Gastrocnemius medialis (tissue), 4 donors: Measurements from ENCODE around the gene ATAD1. TPM values are rescaled to one million over a fixed set of nuclear protein-coding genes. Genes with fewer than 3 reads are reported as not detected.
"Not testable (repeated sequence)": the region's sequence is repeated elsewhere in the genome, so short reads cannot be mapped to it uniquely, and the experiment has no call there.

Experiments used
- ATAC-seq, 2 donors: fragments of 150-250 bp; one replicate each; pipeline ENCODE4 v1.9.1; 2016
- DNase-seq, 2 donors: peaks; one replicate each; pipeline ENCODE4 v3.0.0-alpha.2; 2019
- H3K27ac ChIP-seq, 4 donors: fragments of 200-600 bp; sonication (generic); 1 replicate in 1 of 4; 2 replicates in 3 of 4; pipeline ENCODE4 v1.5.1; 2016 to 2018; ENCODE audit warnings: mild to moderate bottlenecking in 2 of 4, moderate library complexity in 1 of 4
- H3K27me3 ChIP-seq, 3 donors: fragments of 200-600 bp; sonication (generic) in 2 of 3; 1 replicate in 1 of 3; 2 replicates in 2 of 3; pipeline versions ENCODE4 v1.5.1 to v1.6.0; 2016 to 2019; ENCODE audit warnings: mild to moderate bottlenecking in 1 of 3, moderate library complexity in 1 of 3
- H3K36me3 ChIP-seq, 2 donors: fragments of 200-600 bp; sonication (generic) in 1 of 2; one replicate each; pipeline ENCODE4 v1.5.1; 2017 to 2018
- H3K4me1 ChIP-seq, 2 donors: fragments of 200-600 bp; sonication (generic) in 1 of 2; one replicate each; pipeline ENCODE4 v1.5.1; 2016 to 2017; ENCODE audit warnings: mild to moderate bottlenecking in 2 of 2
- H3K4me3 ChIP-seq, 4 donors: fragments of 200-600 bp; sonication (generic) in 3 of 4; 1 replicate in 1 of 4; 2 replicates in 3 of 4; pipeline ENCODE4 v1.5.1; 2016 to 2019; ENCODE audit warnings: mild to moderate bottlenecking in 2 of 4
- H3K9me3 ChIP-seq, 3 donors: fragments of 200-600 bp; sonication (generic) in 2 of 3; 1 replicate in 1 of 3; 2 replicates in 2 of 3; pipeline ENCODE4 v1.5.1; 2016 to 2019
- CTCF ChIP-seq, 5 experiments: fragments of 450-650 bp in 3 of 5; fragments of 200-600 bp in 2 of 5; sonication (generic) in 2 of 5; IDR thresholded peaks in 4 of 5; conservative IDR thresholded peaks in 1 of 5; 1 replicate in 4 of 5; 2 replicates in 1 of 5; pipeline ENCODE4 v1.5.1; 2016 to 2019; ENCODE audit warnings: antibody characterized with exemption in 5 of 5, mild to moderate bottlenecking in 3 of 5, moderate library complexity in 3 of 5
- POLR2A ChIP-seq, 2 donors: fragments of 450-650 bp; IDR thresholded peaks; one replicate each; pipeline ENCODE4 v1.6.1; 2017; ENCODE audit warnings: antibody characterized with exemption in 2 of 2, mild to moderate bottlenecking in 2 of 2, moderate library complexity in 2 of 2
- in situ Hi-C, 4 donors: fragments of 200-750 bp; cut with MboI; loops; one replicate each; pipeline versions ENCODE4 v1.15.0 to v1.8.0; 2017; ENCODE audit warnings: low sequenced_read_pairs in 4 of 4
- intact Hi-C: fragments of 100-400 bp; cut with DNase I; formaldehyde crosslinking; loops from one replicate; pipeline ENCODE4 v1.15.1; 2023; ENCODE audit warnings: low total_unique reads
- total RNA-seq, 4 donors: library from RNA; depleted of rRNA; stranded (reverse); fragments of >200 nt; gene quantifications; one replicate each; pipeline versions ENCODE4 v1.1.0 to v1.2.3, GENCODE V29; 2016

Gene ATAD1
- total RNA-seq, 4 donors from 2014 or later, result 32.0 to 65.4 (median 51.0) TPM

DNA sequence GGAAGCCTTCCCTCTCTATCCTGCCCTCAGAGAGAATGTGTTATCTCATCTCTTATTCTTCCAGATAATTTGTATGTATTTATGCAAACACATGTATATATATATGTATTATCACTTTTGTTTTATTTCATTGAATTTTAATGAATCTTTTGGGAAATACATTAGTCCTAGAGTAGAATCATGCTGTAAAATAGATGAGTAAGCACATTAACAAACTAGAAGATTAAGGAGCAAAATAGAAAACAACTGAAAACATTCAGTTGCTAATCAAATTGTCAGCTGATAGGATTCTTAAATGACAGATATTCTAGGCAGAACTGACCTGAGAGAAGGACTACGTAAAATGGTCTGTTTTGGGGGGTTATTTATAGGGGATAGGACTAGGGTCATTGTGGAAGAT, 34.1 kb upstream of the ATAD1 start:
- H3K27ac ChIP-seq, result no peak overlapping the region
- H3K9me3 ChIP-seq, result no peaks in the 10 kb centered on the region
- in situ Hi-C loops, result loop anchor here (5.0 to 25.0 kb wide), 7 partner anchors 260 to 703 kb away; no protein-coding TSS in a partner anchor
- intact Hi-C loops, result no loop called here
- no peak overlapping the region for H3K4me3 ChIP-seq
- TF ChIP-seq POLR2A (IDR thresholded peaks at IDR 0.05), result no peak
- TF ChIP-seq CTCF (IDR thresholded peaks at IDR 0.05 in 4 of 5, conservative IDR thresholded peaks at IDR 0.05 in 1 of 5), result no peak
- no peaks in the 10 kb centered on the region for H3K27me3 ChIP-seq
- ATAC-seq (no peak), DNase-seq (no peak)
- H3K4me1 ChIP-seq, result peaks cover 0 to 3% of the 10 kb centered on the region in 2 donors
- no peaks in the 10 kb centered on the region for H3K36me3 ChIP-seq

GRCh38 chr10:87850742-87851205, 32.7 kb upstream of the ATAD1 start:
- H3K36me3 ChIP-seq, result no peaks in the 10 kb centered on the region
- peak; percentile 49 to 84 (median 66) for TF ChIP-seq CTCF (IDR thresholded peaks at IDR 0.05 in 4 of 5, conservative IDR thresholded peaks at IDR 0.05 in 1 of 5)
- no peak for TF ChIP-seq POLR2A (IDR thresholded peaks at IDR 0.05)
- DNase-seq (peak; percentile 60 to 67), ATAC-seq (peak; percentile 98 to 100)
- H3K9me3 ChIP-seq, result no peaks in the 10 kb centered on the region
- H3K4me3 ChIP-seq, result no peak overlapping the region
- intact Hi-C loops (loop anchor here (1.0 kb wide), 1 partner anchor 703 kb away; no protein-coding TSS in a partner anchor), in situ Hi-C loops (loop anchor here (5.0 to 25.0 kb wide), 7 partner anchors 262 to 704 kb away; no protein-coding TSS in a partner anchor)
- peak overlapping the region in 2 of 4 donors; percentile 27 for H3K27ac ChIP-seq
- H3K27me3 ChIP-seq, result no peaks in the 10 kb centered on the region
- H3K4me1 ChIP-seq, result peaks cover 0 to 3% of the 10 kb centered on the region in 2 donors

GRCh38 chr10:87849001-87849400, 31.0 kb upstream of the ATAD1 start:
- in situ Hi-C loops (loop anchor here in 1 of 4 donors (25.0 kb wide), 1 partner anchor 713 kb away; no protein-coding TSS in a partner anchor), intact Hi-C loops (no loop called here)
- Histone ChIP-seq H3K4me3 (no peak overlapping the region), H3K27ac (no peak overlapping the region), H3K36me3 (no peaks in the 10 kb centered on the region), H3K27me3 (no peaks in the 10 kb centered on the region), H3K9me3 (no peaks in the 10 kb centered on the region), H3K4me1 (peaks cover 0 to 3% of the 10 kb centered on the region in 2 donors)
- no peak for DNase-seq
- TF ChIP-seq POLR2A (IDR thresholded peaks at IDR 0.05) (no peak), CTCF (IDR thresholded peaks at IDR 0.05 in 4 of 5, conservative IDR thresholded peaks at IDR 0.05 in 1 of 5) (no peak)
- no peak for ATAC-seq

DNA sequence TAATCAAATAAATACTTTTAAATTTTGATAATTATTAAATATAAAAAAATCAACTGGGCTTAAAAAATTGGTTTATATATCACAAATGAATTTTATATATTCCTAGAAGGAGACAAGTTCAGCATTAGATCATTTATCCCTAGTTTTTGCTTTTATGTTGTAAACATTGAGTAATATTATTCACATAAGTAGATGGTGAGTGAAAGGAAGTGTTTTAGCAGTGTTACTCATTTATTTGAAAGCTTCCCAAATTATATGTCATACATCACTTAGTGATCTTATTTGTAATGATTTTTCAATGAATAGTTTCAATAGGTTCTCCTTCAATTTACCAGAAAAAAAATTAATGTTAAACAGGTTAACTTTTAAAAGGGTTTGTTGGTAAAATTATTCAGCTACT, 29.5 kb upstream of the ATAD1 start:
- no peak for TF ChIP-seq CTCF (IDR thresholded peaks at IDR 0.05 in 4 of 5, conservative IDR thresholded peaks at IDR 0.05 in 1 of 5)
- no peak for TF ChIP-seq POLR2A (IDR thresholded peaks at IDR 0.05)
- Histone ChIP-seq H3K27ac (no peak overlapping the region), H3K27me3 (no peaks in the 10 kb centered on the region), H3K9me3 (no peaks in the 10 kb centered on the region), H3K36me3 (no peaks in the 10 kb centered on the region), H3K4me1 (peaks cover 0 to 3% of the 10 kb centered on the region in 2 donors), H3K4me3 (no peak overlapping the region)
- intact Hi-C loops (no loop called here), in situ Hi-C loops (loop anchor here in 1 of 4 donors (25.0 kb wide), 1 partner anchor 715 kb away; no protein-coding TSS in a partner anchor)
- DNase-seq, result no peak
- no peak for ATAC-seq

DNA sequence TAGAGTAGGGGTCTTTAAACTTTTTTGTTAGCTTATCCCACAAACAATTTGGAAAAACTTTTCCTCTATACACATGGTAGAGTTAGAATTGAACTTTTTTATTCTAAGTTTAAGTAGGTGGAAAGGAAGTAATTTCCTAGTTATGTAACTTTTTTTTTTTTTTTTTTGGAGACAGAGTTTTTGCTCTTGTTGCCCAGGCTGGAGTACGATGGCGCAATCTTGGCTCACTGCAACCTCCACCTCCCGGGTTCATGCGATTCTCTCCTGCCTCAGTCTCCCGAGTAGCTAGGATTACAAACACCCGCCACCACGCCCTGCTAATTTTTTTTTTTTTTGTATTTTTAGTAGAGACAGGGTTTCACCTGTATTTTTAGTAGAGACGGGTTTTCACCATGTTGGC, 28.7 kb upstream of the ATAD1 start:
- intact Hi-C loops, H3K4me1 ChIP-seq, H3K27ac ChIP-seq, H3K9me3 ChIP-seq, H3K4me3 ChIP-seq, DNase-seq, H3K27me3 ChIP-seq, ATAC-seq, H3K36me3 ChIP-seq: not testable (repeated sequence)
- in situ Hi-C loops, result loop anchor here in 1 of 4 donors (25.0 kb wide), 1 partner anchor 716 kb away; no protein-coding TSS in a partner anchor
